Right lobe of liver (tissue), 4 donors: ENCODE data around the gene HEMK1.

Experiments
- POLR2A ChIP-seq: fragments of 450-650 bp; IDR thresholded peaks from one replicate; pipeline ENCODE4 v1.6.1; 2017; ENCODE audit warnings: antibody characterized with exemption, mild to moderate bottlenecking
- TF ChIP-seq, protein P1 (sequence below), 4 donors: fragments of 200-600 bp in 3 of 4; fragments of 450-650 bp in 1 of 4; IDR thresholded peaks; one replicate each; pipeline versions ENCODE4 v1.5.1 to v1.8.0; 2016 to 2022; ENCODE audit warnings: antibody characterized with exemption in 4 of 4, mild to moderate bottlenecking in 2 of 4
- donor health status: DM: no; HTN: no; CAD: no.
- donor health status: DM: no; HTN: no; CAD: no.
- donor health status: DM: no; HTN: yes; CAD: no.

DNA sequence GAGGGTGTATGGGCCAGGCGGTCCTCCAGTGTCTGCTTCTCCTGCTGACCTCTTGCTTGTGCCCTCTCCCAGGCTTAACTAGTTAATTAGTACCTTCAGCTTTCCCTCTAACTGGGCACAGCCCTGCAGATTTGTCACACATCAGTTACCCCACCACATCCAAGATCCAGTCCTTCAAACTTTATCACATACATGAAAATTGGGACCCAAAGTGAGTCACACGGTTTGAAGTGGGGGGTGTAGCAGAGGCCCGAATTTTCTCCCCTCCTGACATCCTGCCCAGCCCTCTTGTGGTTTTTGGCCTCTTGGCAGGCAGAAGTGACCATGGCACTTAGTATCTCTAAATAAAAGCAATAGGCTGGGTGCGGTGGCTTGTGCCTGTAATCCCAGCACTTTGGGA, 51.5 kb downstream of the HEMK1 start:
- TF ChIP-seq, protein P1, sequence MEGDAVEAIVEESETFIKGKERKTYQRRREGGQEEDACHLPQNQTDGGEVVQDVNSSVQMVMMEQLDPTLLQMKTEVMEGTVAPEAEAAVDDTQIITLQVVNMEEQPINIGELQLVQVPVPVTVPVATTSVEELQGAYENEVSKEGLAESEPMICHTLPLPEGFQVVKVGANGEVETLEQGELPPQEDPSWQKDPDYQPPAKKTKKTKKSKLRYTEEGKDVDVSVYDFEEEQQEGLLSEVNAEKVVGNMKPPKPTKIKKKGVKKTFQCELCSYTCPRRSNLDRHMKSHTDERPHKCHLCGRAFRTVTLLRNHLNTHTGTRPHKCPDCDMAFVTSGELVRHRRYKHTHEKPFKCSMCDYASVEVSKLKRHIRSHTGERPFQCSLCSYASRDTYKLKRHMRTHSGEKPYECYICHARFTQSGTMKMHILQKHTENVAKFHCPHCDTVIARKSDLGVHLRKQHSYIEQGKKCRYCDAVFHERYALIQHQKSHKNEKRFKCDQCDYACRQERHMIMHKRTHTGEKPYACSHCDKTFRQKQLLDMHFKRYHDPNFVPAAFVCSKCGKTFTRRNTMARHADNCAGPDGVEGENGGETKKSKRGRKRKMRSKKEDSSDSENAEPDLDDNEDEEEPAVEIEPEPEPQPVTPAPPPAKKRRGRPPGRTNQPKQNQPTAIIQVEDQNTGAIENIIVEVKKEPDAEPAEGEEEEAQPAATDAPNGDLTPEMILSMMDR (IDR thresholded peaks at IDR 0.05), result no peak
- TF ChIP-seq POLR2A, result no peak
